Effector CD8-positive, alpha-beta T cell (primary cell): Measurements from ENCODE around the gene EXD3.

ENCODE experiments used
- DNase-seq: peaks from one replicate; lab custom pipeline; 2025; lab: John Stamatoyannopoulos, UW

EXD3 gene

GRCh38 chr9:137306066-137306849 is 116.7 kb downstream of the EXD3 start:
- DNase-seq, result no peak

- DNase-seq, result no peak
Observed at GRCh38 chr9:137305798-137306065, 117.2 kb downstream of the EXD3 start.

- DNase-seq, result peak; percentile 17
Observed at GRCh38 chr9:137305060-137305797, 117.7 kb downstream of the EXD3 start.

GRCh38 chr9:137304383-137305059 is 118.4 kb downstream of the EXD3 start:
- no peak for DNase-seq

- DNase-seq, result no peak
Observed at GRCh38 chr9:137303893-137304382, 119.0 kb downstream of the EXD3 start.

GRCh38 chr9:137303151-137303892 is 119.6 kb downstream of the EXD3 start:
- DNase-seq, result no peak

GRCh38 chr9:137302449-137303150 is 120.4 kb downstream of the EXD3 start:
- DNase-seq, result no peak

GRCh38 chr9:137302118-137302448 is 120.9 kb downstream of the EXD3 start, which contains the start of gene NRARP:
Gene NRARP, minus strand, starts transcription at chr9:137302271. Its CDS starts 343 bp downstream, at chr9:137301928.
- DNase-seq, result peak; percentile 91

- DNase-seq, result no peak
Observed at GRCh38 chr9:137301081-137301947, 121.6 kb downstream of the EXD3 start.

- no peak for DNase-seq
Observed at GRCh38 chr9:137300567-137301080, 122.3 kb downstream of the EXD3 start.

GRCh38 chr9:137299938-137300337 is 123.0 kb downstream of the EXD3 start:
- DNase-seq, result no peak

GRCh38 chr9:137299203-137299565 is 123.8 kb downstream of the EXD3 start:
- DNase-seq, result no peak

- DNase-seq, result no peak
Observed at GRCh38 chr9:137298401-137299202, 124.4 kb downstream of the EXD3 start.

GRCh38 chr9:137297966-137298365 is 125.0 kb downstream of the EXD3 start:
- DNase-seq, result no peak

GRCh38 chr9:137296670-137297664 is 126.0 kb downstream of the EXD3 start:
- no peak for DNase-seq

- no peak for DNase-seq
Observed at GRCh38 chr9:137295849-137296669, 126.9 kb downstream of the EXD3 start.

GRCh38 chr9:137295238-137295811 is 127.6 kb downstream of the EXD3 start:
- DNase-seq, result peak; percentile 18
